ENCODE measurements around the gene FAM169A. TPM values are rescaled to one million over a fixed set of nuclear protein-coding genes. Genes with fewer than 3 reads are reported as not detected.

Gene FAM169A
- total and polyA plus RNA-seq, 12 donors: 0.25 to 10.6 (median 4.4) TPM

DNA sequence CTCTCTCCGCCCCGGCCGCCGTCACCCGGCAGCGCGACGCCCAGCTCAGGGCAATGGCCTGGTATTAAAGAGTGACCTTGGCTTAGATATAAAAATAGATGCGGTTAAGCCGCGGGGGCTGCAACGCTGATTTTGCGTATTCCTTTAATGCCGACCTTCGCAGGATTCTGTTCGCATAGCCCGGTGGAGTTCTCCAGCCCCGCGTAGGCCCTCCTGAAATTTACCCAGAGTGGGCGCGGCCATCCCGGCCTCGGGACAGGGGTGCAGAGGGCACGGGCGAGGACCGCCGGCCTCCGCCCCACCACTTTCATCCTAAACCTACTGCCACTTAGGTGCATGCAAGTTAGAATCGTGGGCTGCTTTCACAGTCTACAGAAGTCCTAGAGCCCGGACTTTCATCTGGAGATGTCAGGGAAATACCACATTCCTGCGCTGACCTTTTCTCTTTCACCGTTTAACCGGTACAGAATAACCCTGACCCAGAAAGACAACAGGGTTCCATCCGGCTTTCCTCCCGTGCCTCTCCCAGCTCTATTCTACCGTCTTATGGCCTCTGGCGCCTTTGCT is 492 bp upstream of the FAM169A start:
- H3K4me3 ChIP-seq: peak overlapping the region in 9 of 10 donors; percentile 48 to 63 (median 54)
- peaks cover 0 to 14% (median 6%) of the 10 kb centered on the region in 9 donors for H3K4me1 ChIP-seq
- peaks cover 0 to 67% (median 51%) of the 10 kb centered on the region in 7 donors for H3K27me3 ChIP-seq
- DNase-seq (peak in 1 of 2 donors; percentile 16), ATAC-seq (peak in 7 of 8 donors; percentile 14 to 65 (median 49))
- H3K9me3 ChIP-seq: no peaks in the 10 kb centered on the region
- H3K27ac ChIP-seq: peak overlapping the region in 4 of 10 donors; percentile 29 to 64 (median 34)
- intact Hi-C loops (cut with DNase I): no loop called here
- H3K36me3 ChIP-seq: no peaks in the 10 kb centered on the region
- 15 to 16% methylated on average over 37 of the region's 37 CpGs for WGBS, 2 donors
- TF ChIP-seq, protein P1, sequence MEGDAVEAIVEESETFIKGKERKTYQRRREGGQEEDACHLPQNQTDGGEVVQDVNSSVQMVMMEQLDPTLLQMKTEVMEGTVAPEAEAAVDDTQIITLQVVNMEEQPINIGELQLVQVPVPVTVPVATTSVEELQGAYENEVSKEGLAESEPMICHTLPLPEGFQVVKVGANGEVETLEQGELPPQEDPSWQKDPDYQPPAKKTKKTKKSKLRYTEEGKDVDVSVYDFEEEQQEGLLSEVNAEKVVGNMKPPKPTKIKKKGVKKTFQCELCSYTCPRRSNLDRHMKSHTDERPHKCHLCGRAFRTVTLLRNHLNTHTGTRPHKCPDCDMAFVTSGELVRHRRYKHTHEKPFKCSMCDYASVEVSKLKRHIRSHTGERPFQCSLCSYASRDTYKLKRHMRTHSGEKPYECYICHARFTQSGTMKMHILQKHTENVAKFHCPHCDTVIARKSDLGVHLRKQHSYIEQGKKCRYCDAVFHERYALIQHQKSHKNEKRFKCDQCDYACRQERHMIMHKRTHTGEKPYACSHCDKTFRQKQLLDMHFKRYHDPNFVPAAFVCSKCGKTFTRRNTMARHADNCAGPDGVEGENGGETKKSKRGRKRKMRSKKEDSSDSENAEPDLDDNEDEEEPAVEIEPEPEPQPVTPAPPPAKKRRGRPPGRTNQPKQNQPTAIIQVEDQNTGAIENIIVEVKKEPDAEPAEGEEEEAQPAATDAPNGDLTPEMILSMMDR (IDR thresholded peaks at IDR 0.05): no peak

GRCh38 chr5:74865256-74865803 is 857 bp downstream of the FAM169A start:
- Histone ChIP-seq H3K36me3 (no peaks in the 10 kb centered on the region), H3K9me3 (no peaks in the 10 kb centered on the region), H3K4me1 (peaks cover 0 to 14% (median 6%) of the 10 kb centered on the region in 9 donors), H3K27me3 (peaks cover 0 to 67% (median 47%) of the 10 kb centered on the region in 7 donors), H3K27ac (peak overlapping the region in 1 of 10 donors; percentile 32), H3K4me3 (peak overlapping the region; percentile 40 to 63 (median 54))
- DNase-seq (no peak), ATAC-seq (no peak)
- intact Hi-C loops (cut with DNase I): no loop called here
- 15 to 22% methylated on average over 23 of the region's 23 CpGs for WGBS, 2 donors
- TF ChIP-seq, protein P1 (IDR thresholded peaks at IDR 0.05): no peak

DNA sequence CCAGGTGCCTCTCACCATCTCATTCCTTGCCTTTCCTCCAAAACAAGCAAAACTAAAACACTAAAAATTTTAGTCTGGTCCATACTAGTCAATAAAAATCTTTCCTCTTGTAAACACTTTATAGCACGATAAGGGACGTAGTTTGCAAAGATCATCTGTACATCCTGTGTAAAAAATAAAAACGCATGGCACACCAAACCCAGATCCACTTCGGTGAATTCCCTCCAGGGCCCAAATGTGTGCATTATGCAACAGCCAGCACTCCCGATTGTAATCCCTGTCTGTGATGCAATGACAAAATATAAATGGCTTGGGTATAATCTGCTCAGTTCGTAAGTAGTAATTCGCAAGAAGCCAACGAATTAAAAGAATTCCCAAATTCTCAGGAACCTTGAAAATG is 1.4 kb downstream of the FAM169A start:
- intact Hi-C loops (cut with DNase I): no loop called here
- TF ChIP-seq, protein P1 (IDR thresholded peaks at IDR 0.05): no peak
- Histone ChIP-seq H3K4me1 (peaks cover 0 to 14% (median 6%) of the 10 kb centered on the region in 9 donors), H3K36me3 (no peaks in the 10 kb centered on the region), H3K4me3 (peak overlapping the region in 3 of 10 donors; percentile 54 to 63 (median 61)), H3K27ac (no peak overlapping the region), H3K27me3 (peaks cover 0 to 67% (median 47%) of the 10 kb centered on the region in 7 donors), H3K9me3 (no peaks in the 10 kb centered on the region)
- 50 to 60% methylated on average over 8 of the region's 8 CpGs for WGBS, 2 donors
- ATAC-seq (no peak), DNase-seq (no peak)

DNA sequence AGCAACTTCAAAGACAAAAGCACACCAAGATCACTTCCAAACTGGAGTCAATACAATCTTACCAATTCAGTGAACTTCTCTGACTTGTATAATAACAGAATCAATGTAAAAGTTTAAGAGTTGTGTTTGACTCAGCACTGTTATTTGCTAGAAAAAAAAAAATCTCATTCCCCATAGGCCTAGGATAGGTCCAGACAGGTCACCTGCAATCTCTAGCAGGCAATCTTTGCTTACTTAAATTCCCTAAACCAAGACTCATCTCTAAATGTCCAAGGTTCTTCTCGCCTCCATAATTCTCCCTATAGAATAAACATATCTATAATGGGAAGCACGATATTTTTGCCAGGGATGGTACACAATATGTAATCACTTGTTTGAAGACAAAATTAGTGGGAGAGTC is 2.5 kb downstream of the FAM169A start:
- peaks cover 0 to 64% (median 46%) of the 10 kb centered on the region in 7 donors for H3K27me3 ChIP-seq
- intact Hi-C loops (cut with DNase I): no loop called here
- 92 to 95% methylated on average over 2 of the region's 2 CpGs for WGBS, 2 donors
- H3K27ac ChIP-seq: no peak overlapping the region
- no peak overlapping the region for H3K4me3 ChIP-seq
- ATAC-seq (no peak), DNase-seq (no peak)
- H3K4me1 ChIP-seq: peaks cover 0 to 14% (median 6%) of the 10 kb centered on the region in 9 donors
- no peaks in the 10 kb centered on the region for H3K9me3 ChIP-seq
- TF ChIP-seq, protein P1 (IDR thresholded peaks at IDR 0.05): no peak
- no peaks in the 10 kb centered on the region for H3K36me3 ChIP-seq

Data from heart right ventricle (tissue), 16 donors.